Activated T-cell treated with anti-CD3 and anti-CD28 coated beads for 1 hour (primary cell): ENCODE data around the gene ATRN.
"Not testable (repeated sequence)": the region's sequence is repeated elsewhere in the genome, so short reads cannot be mapped to it uniquely, and the experiment has no call there.

Experiments
- DNase-seq: peaks from one replicate; pipeline ENCODE4 v3.0.0-alpha.2; 2020; ENCODE audit warnings: low read depth

ATRN gene

GRCh38 chr20:3563548-3564177, 92.8 kb downstream of the ATRN start:
- DNase-seq, result no peak

GRCh38 chr20:3565851-3566250, 95.0 kb downstream of the ATRN start:
- DNase-seq, result no peak

- DNase-seq, result no peak
Measured at GRCh38 chr20:3572151-3572550, 101.3 kb downstream of the ATRN start.

GRCh38 chr20:3576363-3576762, 105.5 kb downstream of the ATRN start:
- no peak for DNase-seq

GRCh38 chr20:3577366-3577765, 106.5 kb downstream of the ATRN start:
- no peak for DNase-seq

- DNase-seq, result no peak
Measured at GRCh38 chr20:3580412-3580811, 109.6 kb downstream of the ATRN start.

GRCh38 chr20:3583765-3584164, 112.9 kb downstream of the ATRN start:
- no peak for DNase-seq

GRCh38 chr20:3586093-3586492, 115.3 kb downstream of the ATRN start:
- no peak for DNase-seq

- no peak for DNase-seq
Measured at GRCh38 chr20:3590164-3590563, 119.3 kb downstream of the ATRN start.

GRCh38 chr20:3592931-3593330, 122.1 kb downstream of the ATRN start:
- DNase-seq, result no peak

GRCh38 chr20:3595541-3595940, 124.7 kb downstream of the ATRN start:
- DNase-seq, result no peak

- DNase-seq, result no peak
Measured at GRCh38 chr20:3603108-3603507, 132.3 kb downstream of the ATRN start.

GRCh38 chr20:3605386-3605886, 134.6 kb downstream of the ATRN start:
- DNase-seq, result not testable (repeated sequence)

GRCh38 chr20:3606021-3606420, 135.2 kb downstream of the ATRN start:
- no peak for DNase-seq

- no peak for DNase-seq
Measured at GRCh38 chr20:3611901-3612300, 141.1 kb downstream of the ATRN start.

- no peak for DNase-seq
Measured at GRCh38 chr20:3612795-3613572, 142.2 kb downstream of the ATRN start.

GRCh38 chr20:3613821-3614440, 143.1 kb downstream of the ATRN start:
- DNase-seq, result no peak

- no peak for DNase-seq
Measured at GRCh38 chr20:3614466-3614865, 143.6 kb downstream of the ATRN start.

- not testable (repeated sequence) for DNase-seq
Measured at GRCh38 chr20:3615171-3615840, 144.5 kb downstream of the ATRN start.

GRCh38 chr20:3616250-3616649, 145.4 kb downstream of the ATRN start:
- no peak for DNase-seq

GRCh38 chr20:3621111-3621510, 150.3 kb downstream of the ATRN start:
- no peak for DNase-seq

- DNase-seq, result no peak
Measured at GRCh38 chr20:3622406-3622805, 151.6 kb downstream of the ATRN start.

GRCh38 chr20:3627476-3627875, 156.7 kb downstream of the ATRN start:
- no peak for DNase-seq
